ENCODE results near the gene LOXL3. TPM values are rescaled to one million over a fixed set of nuclear protein-coding genes. Genes with fewer than 3 reads are reported as not detected.
"Not testable (repeated sequence)": the region's sequence is repeated elsewhere in the genome, so short reads cannot be mapped to it uniquely, and the experiment has no call there.

Gene LOXL3
- total RNA-seq, 5 donors from 2014 or later (not counting 1 experiment from before 2014, with no cell fraction given) = 0.10 to 0.47 (median 0.38) TPM; not detected in 1

DNA sequence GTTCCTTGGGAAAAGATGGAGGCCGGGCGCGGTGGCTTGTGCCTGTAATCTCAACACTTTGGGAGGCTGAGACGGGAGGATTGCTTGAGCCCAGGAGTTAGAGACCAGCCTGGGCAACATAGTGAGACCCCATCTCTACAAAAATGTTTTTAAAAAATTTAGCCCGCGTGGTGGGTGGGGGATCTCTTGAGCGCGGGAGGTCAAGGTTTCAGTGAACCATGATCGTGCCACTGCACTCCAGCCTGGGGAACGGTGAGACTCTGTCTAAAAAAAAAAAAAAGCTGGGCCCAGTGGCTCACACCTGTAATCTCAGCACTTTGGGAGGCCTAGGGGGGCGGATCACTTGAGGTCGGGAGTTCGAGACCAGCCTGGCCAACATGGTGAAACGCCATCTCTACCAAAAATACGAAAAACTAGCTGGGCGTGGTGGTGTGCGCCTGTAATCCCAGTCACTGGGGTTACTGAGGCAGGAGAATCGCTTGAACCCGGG, 70.0 kb downstream of the LOXL3 start:
- H3K27me3 Mint-ChIP-seq; H3K9me3 ChIP-seq; ATAC-seq (replicated peaks in 1 of 4); H3K9me3 Mint-ChIP-seq; DNase-seq; H3K27me3 ChIP-seq (replicated peaks in 1 of 2; ENCODE audit: control insufficient read depth in 2 of 2, extremely low read depth in 1 of 2, insufficient read depth in 2 of 2, low read length in 1 of 2): not testable (repeated sequence)
- Histone ChIP-seq H3K4me1 (ENCODE audit: control insufficient read depth in 1 of 2, extremely low read depth in 1 of 2, insufficient read depth in 2 of 2, low read length in 2 of 2) (peaks cover 13 to 30% of the 10 kb centered on the region in 2 experiments), H3K36me3 (ENCODE audit: control insufficient read depth in 2 of 2, extremely low read depth in 1 of 2, insufficient read depth in 1 of 2, low read length in 1 of 2) (peaks cover 0 to 32% of the 10 kb centered on the region in 2 donors), H3K27ac (ENCODE audit: low read length) (peak overlapping the region; percentile 67), H3K4me3 (ENCODE audit: control insufficient read depth in 1 of 2, extremely low read depth in 1 of 2, low read length in 1 of 2) (peak overlapping the region in 1 of 2 donors; percentile 98)
- H3K4me1 Mint-ChIP-seq = peaks cover 25 to 44% (median 34%) of the 10 kb centered on the region in 3 donors
- POLR2A ChIA-PET = interaction anchor here (0.5 to 0.8 kb wide), 4 partner anchors 10 to 306 kb away, joined by 4 to 5 read pairs (median 4); no protein-coding TSS in a partner anchor
- H3K36me3 Mint-ChIP-seq = peaks cover 27% of the 10 kb centered on the region
- peak overlapping the region; percentile 91 to 100 (median 99) for H3K4me3 Mint-ChIP-seq
- WGBS (ENCODE audit: insufficient coverage) = 89% methylated on average over 11 of the region's 19 CpGs
- CTCF ChIA-PET = interaction anchor here (0.6 to 3.3 kb wide), 12 partner anchors 13 to 105 kb away, joined by 3 to 35 read pairs (median 6); partner anchors contain the start of genes DQX1 (in 1 of the 2), INO80B (in 1 of the 2), PCGF1 (in 1 of the 2) and WBP1 (in 1 of the 2)
- peak overlapping the region; percentile 99 to 100 for H3K27ac Mint-ChIP-seq

DNA sequence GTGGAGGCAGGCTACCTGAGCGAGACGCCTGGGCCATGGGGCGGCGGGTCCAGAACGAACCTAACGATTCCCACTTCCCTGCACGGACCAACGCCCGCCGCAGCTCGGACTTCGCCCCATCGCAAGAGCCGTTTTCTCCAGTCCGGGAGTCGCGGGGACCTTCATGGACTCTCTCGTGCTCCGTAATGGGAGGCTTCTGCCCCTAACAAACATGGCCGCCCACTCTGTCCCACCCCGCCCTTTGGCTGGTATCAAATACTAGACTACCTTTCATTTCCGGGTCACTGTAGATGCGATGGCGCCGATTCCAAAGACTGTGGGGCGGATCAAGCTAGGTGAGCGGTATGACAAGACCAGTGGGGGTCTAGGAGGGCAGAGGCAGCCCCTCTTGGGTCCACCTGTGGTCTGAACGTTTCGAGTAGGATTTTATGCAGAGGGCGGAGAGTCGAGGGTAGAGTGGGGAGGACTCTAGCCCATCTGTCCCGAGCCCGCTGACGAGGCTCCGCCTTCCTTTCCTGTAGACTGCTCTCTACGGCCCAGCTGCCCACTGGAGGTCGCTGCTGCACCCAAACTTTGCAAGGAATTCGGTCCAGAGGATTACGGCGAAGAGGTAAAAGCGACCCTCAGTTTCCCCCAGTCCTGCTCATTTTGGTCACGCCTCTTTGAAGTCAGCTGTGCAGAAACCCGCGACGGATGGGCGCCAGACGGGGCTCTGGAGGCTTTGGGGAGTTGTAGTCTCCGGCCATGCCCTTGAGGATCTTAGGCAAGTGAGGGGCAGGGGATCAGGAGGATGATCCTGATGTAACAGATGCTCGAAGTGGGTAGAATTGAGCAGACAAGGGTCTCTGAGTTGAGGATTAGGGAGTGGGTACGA, 70.7 kb downstream of the LOXL3 start, which contains the start of the genes CCDC142 and TTC31:
Gene CCDC142, minus strand, starts transcription at position 198 of the 874 bp plus-strand sequence. Its CDS starts 161 bp downstream, at position 37.
Gene TTC31, plus strand, starts transcription at position 281 of the 874 bp plus-strand sequence. Its CDS starts 15 bp downstream, at position 296.
- H3K36me3 ChIP-seq (ENCODE audit: control insufficient read depth in 2 of 2, extremely low read depth in 1 of 2, insufficient read depth in 1 of 2, low read length in 1 of 2) = peaks cover 0 to 31% of the 10 kb centered on the region in 2 donors
- Mint-ChIP-seq H3K4me3 (peak within 1 kb of the TSS; percentile 91 to 100 (median 99)), H3K9me3 (no peaks in the 10 kb centered on the region), H3K36me3 (peaks cover 27% of the 10 kb centered on the region), H3K27ac (peak within 1 kb of the TSS; percentile 99 to 100), H3K4me1 (peaks cover 25 to 44% (median 34%) of the 10 kb centered on the region in 3 donors), H3K27me3 (no peaks in the 10 kb centered on the region)
- peak within 1 kb of the TSS; percentile 67 for H3K27ac ChIP-seq (ENCODE audit: low read length)
- DNase-seq (peak; percentile 87 to 95 (median 93)), ATAC-seq (replicated peaks in 1 of 4) (peak; percentile 90 to 94 (median 91))
- no peaks in the 10 kb centered on the region for H3K9me3 ChIP-seq
- H3K4me3 ChIP-seq (ENCODE audit: control insufficient read depth in 1 of 2, extremely low read depth in 1 of 2, low read length in 1 of 2) = peak within 1 kb of the TSS; percentile 95 to 98
- CTCF ChIA-PET = interaction anchor here (0.6 to 3.3 kb wide), 15 partner anchors 10 to 287 kb away, joined by 3 to 35 read pairs (median 5); partner anchors contain the start of genes DQX1 (in 1 of the 2), INO80B (in 1 of the 2), MRPL53 (in 1 of the 2) and WBP1 (in 1 of the 2)
- peaks cover 13 to 30% of the 10 kb centered on the region in 2 experiments for H3K4me1 ChIP-seq (ENCODE audit: control insufficient read depth in 1 of 2, extremely low read depth in 1 of 2, insufficient read depth in 2 of 2, low read length in 2 of 2)
- WGBS (ENCODE audit: insufficient coverage) = under 1% methylated on average over 45 of the region's 50 CpGs
- H3K27me3 ChIP-seq (replicated peaks in 1 of 2; ENCODE audit: control insufficient read depth in 2 of 2, extremely low read depth in 1 of 2, insufficient read depth in 2 of 2, low read length in 1 of 2) = no peaks in the 10 kb centered on the region
- POLR2A ChIA-PET = interaction anchor here (0.6 to 1.4 kb wide), 6 partner anchors 9 to 47 kb away, joined by 3 to 6 read pairs (median 4); partner anchors contain the start of genes AUP1 (in 1 of the 2), HTRA2 (in 1 of the 2), MRPL53 (in 1 of the 2) and WBP1 (in 1 of the 2)

Other genes starting within 250 kb of the LOXL3 start
- gene SLC4A5, start 210.5 kb downstream of the LOXL3 start, total RNA-seq = 10 to 100 TPM; 10.1 to 19.3 (median 14.6) TPM
- 100 to 1,000 TPM in 3 of 5 donors, 10 to 100 TPM in 2; 81.9 to 124 (median 117) TPM for gene DCTN1, start 173.6 kb downstream of the LOXL3 start, total RNA-seq
- gene C2orf81, start 132.3 kb downstream of the LOXL3 start, total RNA-seq = 1 to 10 TPM; 5.0 to 9.5 (median 7.5) TPM
- 10 to 100 TPM; 31.4 to 46.8 (median 45.4) TPM for gene WDR54, start 132.2 kb downstream of the LOXL3 start, total RNA-seq
- gene RTKN, start 112.0 kb downstream of the LOXL3 start, total RNA-seq = 1 to 10 TPM in 1 of 5 donors, under 1 TPM in 3, not detected in 1; 0.93 to 1.7 (median 0.96) TPM
- 10 to 100 TPM; 44.5 to 70.8 (median 68.4) TPM for gene INO80B, start 98.9 kb downstream of the LOXL3 start, total RNA-seq
- 100 to 1,000 TPM in 2 of 5 donors, 10 to 100 TPM in 3; 80.2 to 104 (median 98.2) TPM for gene WBP1, start 95.5 kb downstream of the LOXL3 start, total RNA-seq
- gene MOGS, start 88.6 kb downstream of the LOXL3 start, total RNA-seq = 100 to 1,000 TPM in 1 of 5 donors, 10 to 100 TPM in 4; 72.0 to 114 (median 93.8) TPM
- gene MRPL53, start 81.3 kb downstream of the LOXL3 start, total RNA-seq = 10 to 100 TPM; 53.9 to 77.9 (median 59.4) TPM
- gene CCDC142, start 70.9 kb downstream of the LOXL3 start, total RNA-seq = 10 to 100 TPM; 16.1 to 59.3 (median 56.7) TPM
- gene TTC31, start 70.9 kb downstream of the LOXL3 start, total RNA-seq = 10 to 100 TPM; 33.1 to 45.8 (median 44.6) TPM
- gene LBX2, start 54.3 kb downstream of the LOXL3 start, total RNA-seq = under 1 TPM in 4 of 5 donors, not detected in 1; 0.32 to 0.73 (median 0.66) TPM
- gene PCGF1, start 46.2 kb downstream of the LOXL3 start, total RNA-seq = 10 to 100 TPM; 17.6 to 34.3 (median 28.0) TPM
- under 1 TPM in 2 of 5 donors, not detected in 3; 0.28 to 0.46 TPM for gene TLX2, start 39.5 kb downstream of the LOXL3 start, total RNA-seq
- gene DQX1, start 27.7 kb downstream of the LOXL3 start, total RNA-seq = under 1 TPM in 3 of 5 donors, not detected in 2; 0.33 to 0.76 (median 0.47) TPM
- 100 to 1,000 TPM; 144 to 167 (median 149) TPM for gene AUP1, start 24.2 kb downstream of the LOXL3 start, total RNA-seq
- 10 to 100 TPM; 25.1 to 45.2 (median 38.3) TPM for gene HTRA2, start 24.0 kb downstream of the LOXL3 start, total RNA-seq
- 10 to 100 TPM in 3 of 5 donors, 1 to 10 TPM in 2; 9.6 to 36.5 (median 33.0) TPM for gene DOK1, start 778 bp upstream of the LOXL3 start, total RNA-seq
- not detected for gene M1AP, start 94.4 kb upstream of the LOXL3 start, total RNA-seq
- 10 to 100 TPM; 12.2 to 24.9 (median 18.6) TPM for gene SEMA4F, start 100.3 kb upstream of the LOXL3 start, total RNA-seq